Measurements from ENCODE around the gene NECTIN2. TPM values are rescaled to one million over a fixed set of nuclear protein-coding genes. Genes with fewer than 3 reads are reported as not detected.
"Not testable (repeated sequence)": the region's sequence is repeated elsewhere in the genome, so short reads cannot be mapped to it uniquely, and the experiment has no call there.

The NECTIN2 gene
- total and polyA plus RNA-seq, 12 donors, result 82.7 to 243 (median 129) TPM

GRCh38 chr19:44908074-44908835, 62.2 kb downstream of the NECTIN2 start:
- DNase-seq, result peak in 2 of 7 donors; percentile 14 to 31
- intact Hi-C loops (cut with DNase I), result loop anchor here in 1 of 2 donors (10.0 kb wide), 1 partner anchor 157 kb away; no protein-coding TSS in a partner anchor
- peaks cover 0 to 11% of the 10 kb centered on the region in 2 donors for H3K36me3 ChIP-seq (replicated peaks in 1 of 2)
- H3K4me3 ChIP-seq, result peak overlapping the region in 2 of 4 donors; percentile 49 to 61
- H3K27me3 ChIP-seq, result no peaks in the 10 kb centered on the region
- H3K9me3 ChIP-seq (replicated peaks in 1 of 3), result no peaks in the 10 kb centered on the region
- peak overlapping the region in 2 of 5 donors; percentile 12 to 32 for H3K27ac ChIP-seq
- TF ChIP-seq CTCF (IDR thresholded peaks at IDR 0.05), result no peak
- TF ChIP-seq POLR2A (IDR thresholded peaks at IDR 0.05), result no peak
- H3K4me1 ChIP-seq (replicated peaks in 1 of 2), result peaks cover 47 to 69% of the 10 kb centered on the region in 2 donors
- WGBS, 4 donors, result 93 to 94% (median 93%) methylated on average over 40 to 46 of the region's 46 CpGs

DNA sequence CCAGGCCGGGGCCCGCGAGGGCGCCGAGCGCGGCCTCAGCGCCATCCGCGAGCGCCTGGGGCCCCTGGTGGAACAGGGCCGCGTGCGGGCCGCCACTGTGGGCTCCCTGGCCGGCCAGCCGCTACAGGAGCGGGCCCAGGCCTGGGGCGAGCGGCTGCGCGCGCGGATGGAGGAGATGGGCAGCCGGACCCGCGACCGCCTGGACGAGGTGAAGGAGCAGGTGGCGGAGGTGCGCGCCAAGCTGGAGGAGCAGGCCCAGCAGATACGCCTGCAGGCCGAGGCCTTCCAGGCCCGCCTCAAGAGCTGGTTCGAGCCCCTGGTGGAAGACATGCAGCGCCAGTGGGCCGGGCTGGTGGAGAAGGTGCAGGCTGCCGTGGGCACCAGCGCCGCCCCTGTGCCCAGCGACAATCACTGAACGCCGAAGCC, 62.8 kb downstream of the NECTIN2 start:
- intact Hi-C loops (cut with DNase I), result loop anchor here in 1 of 2 donors (10.0 kb wide), 1 partner anchor 156 kb away; no protein-coding TSS in a partner anchor
- Histone ChIP-seq H3K9me3 (replicated peaks in 1 of 3) (no peaks in the 10 kb centered on the region), H3K4me1 (replicated peaks in 1 of 2) (peaks cover 48 to 67% of the 10 kb centered on the region in 2 donors), H3K36me3 (replicated peaks in 1 of 2) (peaks cover 0 to 9% of the 10 kb centered on the region in 2 donors), H3K4me3 (no peak overlapping the region), H3K27me3 (no peaks in the 10 kb centered on the region), H3K27ac (no peak overlapping the region)
- TF ChIP-seq POLR2A (IDR thresholded peaks at IDR 0.05), result no peak
- no peak for TF ChIP-seq CTCF (IDR thresholded peaks at IDR 0.05)
- DNase-seq, result peak in 2 of 7 donors; percentile 35 to 37
- 91 to 95% (median 93%) methylated on average over 11 to 44 of the region's 44 CpGs for WGBS, 4 donors

- WGBS, 4 donors, result 86 to 89% (median 86%) methylated on average over 5 of the region's 5 CpGs
- no peaks in the 10 kb centered on the region for H3K27me3 ChIP-seq
- H3K9me3 ChIP-seq (replicated peaks in 1 of 3), result no peaks in the 10 kb centered on the region
- peak overlapping the region in 3 of 5 donors; percentile 29 to 87 (median 85) for H3K27ac ChIP-seq
- peak in 2 of 7 donors; percentile 30 to 33 for DNase-seq
- H3K4me3 ChIP-seq, result peak overlapping the region in 1 of 4 donors; percentile 34
- TF ChIP-seq CTCF (IDR thresholded peaks at IDR 0.05) (no peak), POLR2A (IDR thresholded peaks at IDR 0.05) (peak in 1 of 2 donors; percentile 13)
- peaks cover 0 to 9% of the 10 kb centered on the region in 2 donors for H3K36me3 ChIP-seq (replicated peaks in 1 of 2)
- intact Hi-C loops (cut with DNase I), result loop anchor here in 1 of 2 donors (10.0 kb wide), 1 partner anchor 155 kb away; no protein-coding TSS in a partner anchor
- H3K4me1 ChIP-seq (replicated peaks in 1 of 2), result peaks cover 38 to 58% of the 10 kb centered on the region in 2 donors
Measured at GRCh38 chr19:44909775-44910174, 63.7 kb downstream of the NECTIN2 start.

DNA sequence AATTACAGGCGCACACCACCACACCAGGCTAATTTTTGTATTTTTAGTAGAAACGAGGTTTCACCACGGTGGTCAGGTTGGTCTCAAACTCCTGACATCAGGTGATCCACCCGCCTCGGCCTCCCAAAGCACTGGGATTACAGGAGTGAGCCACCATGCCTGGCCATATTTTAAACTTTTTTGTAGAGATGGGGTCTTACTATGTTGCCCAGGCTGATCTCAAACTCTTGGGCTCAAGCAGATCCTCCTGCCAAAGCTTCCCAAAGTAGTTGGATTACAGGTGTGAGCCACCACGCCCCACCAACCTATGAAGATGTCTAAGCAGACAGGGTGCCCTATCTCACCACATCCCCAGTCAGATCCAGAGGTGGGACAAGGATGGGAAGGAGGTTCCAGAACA, 65.8 kb downstream of the NECTIN2 start:
- H3K27me3 ChIP-seq; DNase-seq; H3K4me3 ChIP-seq; H3K9me3 ChIP-seq (replicated peaks in 1 of 3); H3K36me3 ChIP-seq (replicated peaks in 1 of 2); intact Hi-C loops (cut with DNase I): not testable (repeated sequence)
- peak overlapping the region; percentile 16 to 92 (median 85) for H3K27ac ChIP-seq
- H3K4me1 ChIP-seq (replicated peaks in 1 of 2), result peaks cover 35 to 49% of the 10 kb centered on the region in 2 donors
- WGBS, 4 donors, result 90 to 95% (median 92%) methylated on average over 6 of the region's 6 CpGs
